Gastrocnemius medialis (tissue), 4 donors: Measurements from ENCODE around the gene ZNF217. TPM values are rescaled to one million over a fixed set of nuclear protein-coding genes. Genes with fewer than 3 reads are reported as not detected.
A peak's percentile ranks its signal among the peaks of the same experiment; 100 is the strongest.

Source experiments
- ATAC-seq, 2 donors: fragments of 150-250 bp; one replicate each; pipeline ENCODE4 v1.9.1; 2016
- DNase-seq, 2 donors: peaks; one replicate each; pipeline ENCODE4 v3.0.0-alpha.2; 2019
- H3K27ac ChIP-seq, 4 donors: fragments of 200-600 bp; sonication (generic); 1 replicate in 1 of 4; 2 replicates in 3 of 4; pipeline ENCODE4 v1.5.1; 2016 to 2018; ENCODE audit warnings: mild to moderate bottlenecking in 2 of 4, moderate library complexity in 1 of 4
- H3K27me3 ChIP-seq, 3 donors: fragments of 200-600 bp; sonication (generic) in 2 of 3; 1 replicate in 1 of 3; 2 replicates in 2 of 3; pipeline versions ENCODE4 v1.5.1 to v1.6.0; 2016 to 2019; ENCODE audit warnings: mild to moderate bottlenecking in 1 of 3, moderate library complexity in 1 of 3
- H3K36me3 ChIP-seq, 2 donors: fragments of 200-600 bp; sonication (generic) in 1 of 2; one replicate each; pipeline ENCODE4 v1.5.1; 2017 to 2018
- H3K4me1 ChIP-seq, 2 donors: fragments of 200-600 bp; sonication (generic) in 1 of 2; one replicate each; pipeline ENCODE4 v1.5.1; 2016 to 2017; ENCODE audit warnings: mild to moderate bottlenecking in 2 of 2
- H3K4me3 ChIP-seq, 4 donors: fragments of 200-600 bp; sonication (generic) in 3 of 4; 1 replicate in 1 of 4; 2 replicates in 3 of 4; pipeline ENCODE4 v1.5.1; 2016 to 2019; ENCODE audit warnings: mild to moderate bottlenecking in 2 of 4
- H3K9me3 ChIP-seq, 3 donors: fragments of 200-600 bp; sonication (generic) in 2 of 3; 1 replicate in 1 of 3; 2 replicates in 2 of 3; pipeline ENCODE4 v1.5.1; 2016 to 2019
- CTCF ChIP-seq, 5 experiments: fragments of 450-650 bp in 3 of 5; fragments of 200-600 bp in 2 of 5; sonication (generic) in 2 of 5; IDR thresholded peaks in 4 of 5; conservative IDR thresholded peaks in 1 of 5; 1 replicate in 4 of 5; 2 replicates in 1 of 5; pipeline ENCODE4 v1.5.1; 2016 to 2019; ENCODE audit warnings: antibody characterized with exemption in 5 of 5, mild to moderate bottlenecking in 3 of 5, moderate library complexity in 3 of 5
- POLR2A ChIP-seq, 2 donors: fragments of 450-650 bp; IDR thresholded peaks; one replicate each; pipeline ENCODE4 v1.6.1; 2017; ENCODE audit warnings: antibody characterized with exemption in 2 of 2, mild to moderate bottlenecking in 2 of 2, moderate library complexity in 2 of 2
- in situ Hi-C, 4 donors: fragments of 200-750 bp; cut with MboI; loops; one replicate each; pipeline versions ENCODE4 v1.15.0 to v1.8.0; 2017; ENCODE audit warnings: low sequenced_read_pairs in 4 of 4
- intact Hi-C: fragments of 100-400 bp; cut with DNase I; formaldehyde crosslinking; loops from one replicate; pipeline ENCODE4 v1.15.1; 2023; ENCODE audit warnings: low total_unique reads
- total RNA-seq, 4 donors: library from RNA; depleted of rRNA; stranded (reverse); fragments of >200 nt; gene quantifications; one replicate each; pipeline versions ENCODE4 v1.1.0 to v1.2.3, GENCODE V29; 2016

Gene ZNF217
- total RNA-seq, 4 donors from 2014 or later = 4.1 to 5.9 (median 4.7) TPM

GRCh38 chr20:53579581-53580375, 13.9 kb downstream of the ZNF217 start:
- no peak for DNase-seq
- peaks cover 30 to 63% of the 10 kb centered on the region in 2 donors for H3K4me1 ChIP-seq
- intact Hi-C loops = loop anchor here (1.0 to 10.0 kb wide), 5 partner anchors 43 to 619 kb away; no protein-coding TSS in a partner anchor
- H3K27me3 ChIP-seq = no peaks in the 10 kb centered on the region
- peak in 1 of 2 donors; percentile 18 for ATAC-seq
- peak overlapping the region in 1 of 4 donors; percentile 9 for H3K4me3 ChIP-seq
- H3K9me3 ChIP-seq = no peaks in the 10 kb centered on the region
- peaks cover 0 to 48% of the 10 kb centered on the region in 2 donors for H3K36me3 ChIP-seq
- TF ChIP-seq CTCF (IDR thresholded peaks at IDR 0.05 in 4 of 5, conservative IDR thresholded peaks at IDR 0.05 in 1 of 5) (no peak), POLR2A (IDR thresholded peaks at IDR 0.05) (no peak)
- H3K27ac ChIP-seq = peak overlapping the region; percentile 39 to 72 (median 60)
- in situ Hi-C loops = loop anchor here (5.0 to 25.0 kb wide), 6 partner anchors 335 to 633 kb away; partner anchors contain the start of gene PFDN4 (in 2 of the 4)

GRCh38 chr20:53579266-53579580, 14.4 kb downstream of the ZNF217 start:
- Histone ChIP-seq H3K9me3 (no peaks in the 10 kb centered on the region), H3K27me3 (no peaks in the 10 kb centered on the region), H3K27ac (peak overlapping the region; percentile 39 to 72 (median 60)), H3K4me3 (peak overlapping the region; percentile 16 to 41 (median 30)), H3K4me1 (peaks cover 30 to 57% of the 10 kb centered on the region in 2 donors), H3K36me3 (peaks cover 0 to 54% of the 10 kb centered on the region in 2 donors)
- DNase-seq = no peak
- no peak for TF ChIP-seq CTCF (IDR thresholded peaks at IDR 0.05 in 4 of 5, conservative IDR thresholded peaks at IDR 0.05 in 1 of 5)
- intact Hi-C loops = loop anchor here (2.0 to 10.0 kb wide), 3 partner anchors 158 to 620 kb away; no protein-coding TSS in a partner anchor
- in situ Hi-C loops = loop anchor here (5.0 to 25.0 kb wide), 6 partner anchors 336 to 633 kb away; partner anchors contain the start of gene PFDN4 (in 2 of the 4)
- no peak for ATAC-seq

GRCh38 chr20:53578492-53579222, 15.0 kb downstream of the ZNF217 start:
- intact Hi-C loops = loop anchor here (1.0 to 10.0 kb wide), 4 partner anchors 159 to 620 kb away; no protein-coding TSS in a partner anchor
- Histone ChIP-seq H3K4me1 (peaks cover 26 to 51% of the 10 kb centered on the region in 2 donors), H3K36me3 (peaks cover 0 to 58% of the 10 kb centered on the region in 2 donors), H3K27ac (peak overlapping the region; percentile 39 to 72 (median 60)), H3K4me3 (peak overlapping the region; percentile 16 to 41 (median 30)), H3K9me3 (no peaks in the 10 kb centered on the region), H3K27me3 (no peaks in the 10 kb centered on the region)
- ATAC-seq = peak; percentile 84 to 88
- peak; percentile 30 to 53 for DNase-seq
- in situ Hi-C loops = loop anchor here (5.0 to 25.0 kb wide), 6 partner anchors 336 to 634 kb away; partner anchors contain the start of gene PFDN4 (in 2 of the 4)
- TF ChIP-seq POLR2A (IDR thresholded peaks at IDR 0.05) (no peak), CTCF (IDR thresholded peaks at IDR 0.05 in 4 of 5, conservative IDR thresholded peaks at IDR 0.05 in 1 of 5) (peak; percentile 85 to 96 (median 91))

GRCh38 chr20:53576586-53577318, 16.9 kb downstream of the ZNF217 start:
- no peak overlapping the region for H3K27ac ChIP-seq
- no peaks in the 10 kb centered on the region for H3K9me3 ChIP-seq
- DNase-seq (no peak), ATAC-seq (no peak)
- peaks cover 19 to 37% of the 10 kb centered on the region in 2 donors for H3K4me1 ChIP-seq
- H3K36me3 ChIP-seq = peaks cover 0 to 48% of the 10 kb centered on the region in 2 donors
- H3K27me3 ChIP-seq = no peaks in the 10 kb centered on the region
- TF ChIP-seq POLR2A (IDR thresholded peaks at IDR 0.05) (no peak), CTCF (IDR thresholded peaks at IDR 0.05 in 4 of 5, conservative IDR thresholded peaks at IDR 0.05 in 1 of 5) (no peak)
- intact Hi-C loops (loop anchor here (1.0 to 10.0 kb wide), 3 partner anchors 161 to 488 kb away; no protein-coding TSS in a partner anchor), in situ Hi-C loops (loop anchor here (5.0 to 25.0 kb wide), 6 partner anchors 338 to 636 kb away; partner anchors contain the start of gene PFDN4 (in 2 of the 4))
- H3K4me3 ChIP-seq = no peak overlapping the region
